H9 (cell line): ENCODE measurements around the gene TRIP10. TPM values are rescaled to one million over a fixed set of nuclear protein-coding genes. Genes with fewer than 3 reads are reported as not detected.

Experiments
- DNase-seq: peaks from one replicate; pipeline ENCODE4 v3.0.0-alpha.2; 2017
- H2AFZ ChIP-seq: one replicate; pipeline ENCODE4 v1.6.1; 2013; ENCODE audit warnings: mild to moderate bottlenecking, low read length, control low read depth, moderate library complexity
- H2AK5ac ChIP-seq: 2 replicates; pipeline ENCODE4 v1.6.1; 2013; ENCODE audit warnings: low read length, control low read depth, mixed read lengths; ENCODE audit not compliant: insufficient read length
- H2BK120ac ChIP-seq: one replicate; pipeline ENCODE4 v1.6.1; 2013; ENCODE audit warnings: low read depth, mild to moderate bottlenecking, low read length, control low read depth, inconsistent platforms; ENCODE audit not compliant: poor library complexity, severe bottlenecking
- H2BK12ac ChIP-seq: 2 replicates; pipeline ENCODE4 v1.6.1; 2013; ENCODE audit warnings: low read length, control low read depth, mixed read lengths, low read depth; ENCODE audit not compliant: insufficient read length
- H2BK15ac ChIP-seq: 2 replicates; pipeline ENCODE4 v1.6.1; 2013; ENCODE audit warnings: low read depth, low read length, control low read depth
- H2BK20ac ChIP-seq: one replicate; pipeline ENCODE4 v1.6.1; 2013; ENCODE audit warnings: low read depth, mild to moderate bottlenecking, low read length, control low read depth, inconsistent platforms; ENCODE audit not compliant: poor library complexity, severe bottlenecking
- H2BK5ac ChIP-seq: 2 replicates; pipeline ENCODE4 v1.6.1; 2013; ENCODE audit warnings: low read length, control low read depth, mixed read lengths; ENCODE audit not compliant: insufficient read length
- H3K14ac ChIP-seq: 2 replicates; pipeline ENCODE4 v1.6.1; 2013; ENCODE audit warnings: low read length, control low read depth; ENCODE audit not compliant: insufficient read depth
- H3K18ac ChIP-seq: 2 replicates; pipeline ENCODE4 v1.6.1; 2013; ENCODE audit warnings: low read depth, mild to moderate bottlenecking, mixed read lengths, low read length, control low read depth; ENCODE audit not compliant: insufficient read length
- H3K23ac ChIP-seq: 2 replicates; pipeline ENCODE4 v1.6.1; 2013; ENCODE audit warnings: low read length, control low read depth, mixed read lengths, low read depth; ENCODE audit not compliant: insufficient read length
- H3K23me2 ChIP-seq: 2 replicates; pipeline ENCODE4 v1.6.1; 2013; ENCODE audit warnings: low read depth, mild to moderate bottlenecking, mixed read lengths, low read length, control low read depth; ENCODE audit not compliant: insufficient read length, poor library complexity, severe bottlenecking
- H3K27ac ChIP-seq: 2 replicates; pipeline ENCODE4 v1.5.1; 2013; ENCODE audit warnings: low read length, control low read depth, mixed read lengths, low read depth; ENCODE audit not compliant: insufficient read length
- H3K27me3 ChIP-seq: 2 replicates; pipeline ENCODE4 v1.6.1; 2013; ENCODE audit warnings: low read length, control low read depth, inconsistent platforms; ENCODE audit not compliant: insufficient read depth
- H3K4ac ChIP-seq: 2 replicates; pipeline ENCODE4 v1.6.1; 2013; ENCODE audit warnings: low read depth, mild to moderate bottlenecking, control low read depth, inconsistent platforms, low read length, moderate library complexity
- H3K4me1 ChIP-seq: 2 replicates; pipeline ENCODE4 v1.6.1; 2013; ENCODE audit warnings: low read length, control low read depth, inconsistent platforms; ENCODE audit not compliant: insufficient read depth
- H3K4me2 ChIP-seq: 2 replicates; pipeline ENCODE4 v1.6.1; 2013; ENCODE audit warnings: low read length, control low read depth, mixed read lengths; ENCODE audit not compliant: insufficient read length, insufficient read depth
- H3K56ac ChIP-seq: 2 replicates; pipeline ENCODE4 v1.6.1; 2013; ENCODE audit warnings: low read depth, mild to moderate bottlenecking, mixed read lengths, low read length, control low read depth; ENCODE audit not compliant: insufficient read length
- H3K79me1 ChIP-seq: 2 replicates; pipeline ENCODE4 v1.6.1; 2013; ENCODE audit warnings: low read depth, mild to moderate bottlenecking, moderate library complexity, low read length, control low read depth, inconsistent platforms; ENCODE audit not compliant: insufficient read depth, poor library complexity, severe bottlenecking
- H3K79me2 ChIP-seq: 2 replicates; pipeline ENCODE4 v1.6.1; 2013; ENCODE audit warnings: low read length, control low read depth, inconsistent platforms; ENCODE audit not compliant: insufficient read depth
- H3K9ac ChIP-seq: 2 replicates; pipeline ENCODE4 v1.6.1; 2013; ENCODE audit warnings: low read length, control low read depth, mixed read lengths; ENCODE audit not compliant: insufficient read length; ENCODE audit errors: extremely low read depth
- H3K9me3 ChIP-seq: one replicate; pipeline ENCODE4 v1.6.1; 2013; ENCODE audit warnings: low read depth, low read length, inconsistent platforms; ENCODE audit not compliant: control insufficient read depth
- H3T11ph ChIP-seq: one replicate; pipeline ENCODE4 v1.6.1; 2013; ENCODE audit warnings: mild to moderate bottlenecking, low read length, control low read depth, inconsistent platforms
- H4K20me1 ChIP-seq: one replicate; pipeline ENCODE4 v1.6.1; 2013; ENCODE audit not compliant: control insufficient read depth, insufficient read length, insufficient read depth
- H4K5ac ChIP-seq: 2 replicates; pipeline ENCODE4 v1.6.1; 2013; ENCODE audit warnings: low read depth, mild to moderate bottlenecking, mixed read lengths, low read length, control low read depth; ENCODE audit not compliant: insufficient read length
- H4K8ac ChIP-seq: replicated peaks from 2 replicates; pipeline ENCODE4 v1.6.1; 2013; ENCODE audit warnings: low read length, control low read depth, mixed read lengths, low read depth; ENCODE audit not compliant: insufficient read length
- H4K91ac ChIP-seq: 2 replicates; pipeline ENCODE4 v1.6.1; 2013; ENCODE audit warnings: low read depth, mild to moderate bottlenecking, moderate library complexity, mixed read lengths, low read length, control low read depth; ENCODE audit not compliant: insufficient read length
- H3K27ac Mint-ChIP-seq, 3 experiments: 2 replicates in 2 of 3; 3 replicates in 1 of 3; pipeline ENCODE4 v1.8.0; 2020 to 2021; ENCODE audit warnings: mixed read lengths in 3 of 3, mild to moderate bottlenecking in 1 of 3, moderate library complexity in 1 of 3
- H3K27me3 Mint-ChIP-seq: 2 replicates; pipeline ENCODE4 v1.8.0; 2021; ENCODE audit warnings: low read depth, mild to moderate bottlenecking, moderate library complexity, mixed read lengths
- H3K36me3 Mint-ChIP-seq, 3 experiments: 2 replicates in 2 of 3; 3 replicates in 1 of 3; pipeline ENCODE4 v1.8.0; 2020 to 2021; ENCODE audit warnings: low read depth in 3 of 3, mixed read lengths in 3 of 3; ENCODE audit not compliant: insufficient read depth in 1 of 3
- H3K4me1 Mint-ChIP-seq, 2 experiments: 2 replicates each; pipeline ENCODE4 v1.8.0; 2020; ENCODE audit warnings: mixed read lengths in 2 of 2
- H3K4me3 Mint-ChIP-seq, 2 experiments: 2 replicates in 1 of 2; 3 replicates in 1 of 2; pipeline ENCODE4 v1.8.0; 2020 to 2021; ENCODE audit warnings: mild to moderate bottlenecking in 2 of 2, mixed read lengths in 2 of 2, moderate library complexity in 1 of 2
- H3K9me3 Mint-ChIP-seq, 2 experiments: 2 replicates in 1 of 2; 3 replicates in 1 of 2; pipeline ENCODE4 v1.8.0; 2020; ENCODE audit warnings: mild to moderate bottlenecking in 2 of 2, mixed read lengths in 2 of 2, moderate library complexity in 1 of 2
- WGBS: extraction: QIAGEN DNeasy Blood & Tissue Kit; methylation state at CpG from one replicate; pipeline ENCODE4 v1.1.7; 2013; ENCODE audit warnings: missing lambda C conversion rate, low lambda C conversion rate, mixed read lengths; ENCODE audit not compliant: insufficient read length; ENCODE audit errors: extremely low coverage; 5-methylcytosine and 5-hydroxymethylcytosine counted together
- total RNA-seq: library from RNA; stranded (reverse); gene quantifications from 2 replicates; pipeline ENCODE4 v1.2.1, GENCODE V29; 2021
- TF ChIP-seq, protein P1 (sequence below): fragments of 200-600 bp; sonication (generic); conservative IDR thresholded peaks from 3 replicates; pipeline ENCODE4 v1.8.0; 2021; ENCODE audit warnings: antibody characterized with exemption, mild to moderate bottlenecking

Gene TRIP10
- total RNA-seq, 1 experiment from 2014 or later: 56.4 TPM

DNA sequence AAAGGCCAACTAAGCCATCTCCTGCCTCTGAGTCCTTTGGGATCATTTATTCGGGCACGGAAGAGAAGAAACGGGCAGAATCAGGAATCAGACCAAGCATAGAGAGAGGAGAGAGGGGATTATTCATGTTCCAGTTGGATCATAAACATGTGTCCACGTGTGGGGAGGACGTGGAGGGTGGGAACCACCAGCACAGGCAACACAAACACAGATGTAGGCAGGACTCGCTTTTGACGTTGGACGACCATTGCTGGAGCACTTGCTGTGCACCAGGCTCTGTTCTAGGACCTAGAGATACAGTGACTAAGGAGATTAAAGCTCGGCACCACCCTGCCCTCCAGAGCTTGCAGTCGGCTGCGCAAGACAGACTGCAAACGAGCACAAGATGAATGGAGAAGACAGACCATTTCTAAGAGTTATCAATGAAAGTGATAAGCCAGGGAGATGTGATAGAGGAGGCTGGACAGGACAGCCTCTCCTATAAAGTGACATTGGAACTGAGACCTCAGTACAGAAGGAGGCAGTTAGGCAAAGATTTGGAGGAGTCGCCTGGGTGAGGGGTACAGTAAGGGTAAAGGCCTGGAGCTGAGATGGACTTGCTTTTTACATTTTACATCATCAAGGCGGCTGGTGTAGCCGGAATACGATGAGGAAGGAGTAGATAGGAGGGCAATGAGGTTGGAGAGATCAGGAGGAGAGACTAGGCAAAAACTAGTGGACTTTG is 27.0 kb downstream of the TRIP10 start:
- H4K20me1 ChIP-seq: peaks cover 5% of the 10 kb centered on the region
- no peak overlapping the region for H2BK15ac ChIP-seq
- peak overlapping the region; percentile 60 for H4K91ac ChIP-seq
- peak overlapping the region; percentile 79 for H3K9ac ChIP-seq
- peaks cover 0 to 2% of the 10 kb centered on the region in 2 experiments; a peak in 2 of 5 replicates for H3K9me3 Mint-ChIP-seq
- H3K79me2 ChIP-seq: no peaks in the 10 kb centered on the region; the same call in 1 of the 2 replicates
- H3T11ph ChIP-seq: no peak overlapping the region
- H3K9me3 ChIP-seq: no peaks in the 10 kb centered on the region
- no peak overlapping the region for H2AFZ ChIP-seq
- peak overlapping the region; percentile 92 for H3K27ac ChIP-seq
- peak overlapping the region; percentile 38; the same call in 1 of the 2 replicates for H3K14ac ChIP-seq
- DNase-seq: peak; percentile 35
- H3K27me3 ChIP-seq: no peaks in the 10 kb centered on the region
- peaks cover 16% of the 10 kb centered on the region for H3K23me2 ChIP-seq
- H4K8ac ChIP-seq: peak overlapping the region; percentile 21
- no peak overlapping the region for H2BK5ac ChIP-seq
- peak overlapping the region; percentile 82 for H2BK12ac ChIP-seq
- H3K56ac ChIP-seq: peak overlapping the region; percentile 25
- peak overlapping the region; percentile 91 to 98 (median 97) for H3K27ac Mint-ChIP-seq
- no peak overlapping the region for H2BK120ac ChIP-seq
- H3K23ac ChIP-seq: peak overlapping the region; percentile 36
- TF ChIP-seq, protein P1, sequence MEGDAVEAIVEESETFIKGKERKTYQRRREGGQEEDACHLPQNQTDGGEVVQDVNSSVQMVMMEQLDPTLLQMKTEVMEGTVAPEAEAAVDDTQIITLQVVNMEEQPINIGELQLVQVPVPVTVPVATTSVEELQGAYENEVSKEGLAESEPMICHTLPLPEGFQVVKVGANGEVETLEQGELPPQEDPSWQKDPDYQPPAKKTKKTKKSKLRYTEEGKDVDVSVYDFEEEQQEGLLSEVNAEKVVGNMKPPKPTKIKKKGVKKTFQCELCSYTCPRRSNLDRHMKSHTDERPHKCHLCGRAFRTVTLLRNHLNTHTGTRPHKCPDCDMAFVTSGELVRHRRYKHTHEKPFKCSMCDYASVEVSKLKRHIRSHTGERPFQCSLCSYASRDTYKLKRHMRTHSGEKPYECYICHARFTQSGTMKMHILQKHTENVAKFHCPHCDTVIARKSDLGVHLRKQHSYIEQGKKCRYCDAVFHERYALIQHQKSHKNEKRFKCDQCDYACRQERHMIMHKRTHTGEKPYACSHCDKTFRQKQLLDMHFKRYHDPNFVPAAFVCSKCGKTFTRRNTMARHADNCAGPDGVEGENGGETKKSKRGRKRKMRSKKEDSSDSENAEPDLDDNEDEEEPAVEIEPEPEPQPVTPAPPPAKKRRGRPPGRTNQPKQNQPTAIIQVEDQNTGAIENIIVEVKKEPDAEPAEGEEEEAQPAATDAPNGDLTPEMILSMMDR: no peak
- peaks cover 0 to 5% (median under 1%) of the 10 kb centered on the region in 3 experiments; a peak in 3 of 7 replicates for H3K36me3 Mint-ChIP-seq
- H3K4me1 Mint-ChIP-seq: peaks cover 19 to 23% of the 10 kb centered on the region in 2 experiments
- H3K4me3 Mint-ChIP-seq: peak overlapping the region; percentile 81 to 91
- H4K5ac ChIP-seq: peak overlapping the region; percentile 65
- H3K4me1 ChIP-seq: 0 out of 2 replicates have a peak, but pooled peaks cover 2% of the 10 kb centered on the region
- WGBS: no CpG with 5 or more reads among the region's 16 CpGs
- peak overlapping the region; percentile 77 for H3K18ac ChIP-seq
- H2BK20ac ChIP-seq: no peak overlapping the region
- peak overlapping the region; percentile 4 for H2AK5ac ChIP-seq
- no peaks in the 10 kb centered on the region for H3K27me3 Mint-ChIP-seq
- no peak overlapping the region for H3K4ac ChIP-seq
- H3K79me1 ChIP-seq: no peaks in the 10 kb centered on the region
- H3K4me2 ChIP-seq: peak overlapping the region; percentile 98
